ENCODE results near the gene FAM170B.

DNA sequence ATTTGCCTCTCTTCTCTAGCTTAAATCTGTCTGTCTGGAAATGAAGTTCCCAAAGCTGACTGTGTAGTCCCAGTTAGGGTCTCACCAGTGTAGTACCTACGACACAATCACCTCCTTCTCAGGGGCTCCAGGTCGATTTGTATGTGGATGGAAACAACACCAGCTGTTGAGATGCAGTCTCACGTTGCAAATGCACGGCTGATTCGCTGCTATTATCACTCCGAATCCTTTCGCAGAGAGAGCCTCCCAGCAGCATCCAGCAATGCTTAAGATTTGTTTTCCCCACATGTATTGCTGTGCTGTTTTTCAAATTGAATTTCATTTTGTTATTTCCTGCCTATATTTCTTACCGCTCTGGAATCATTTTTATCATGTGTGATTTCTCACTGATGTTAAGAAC lies 34.8 kb downstream of the FAM170B start:
- TF ChIP-seq, protein P1, sequence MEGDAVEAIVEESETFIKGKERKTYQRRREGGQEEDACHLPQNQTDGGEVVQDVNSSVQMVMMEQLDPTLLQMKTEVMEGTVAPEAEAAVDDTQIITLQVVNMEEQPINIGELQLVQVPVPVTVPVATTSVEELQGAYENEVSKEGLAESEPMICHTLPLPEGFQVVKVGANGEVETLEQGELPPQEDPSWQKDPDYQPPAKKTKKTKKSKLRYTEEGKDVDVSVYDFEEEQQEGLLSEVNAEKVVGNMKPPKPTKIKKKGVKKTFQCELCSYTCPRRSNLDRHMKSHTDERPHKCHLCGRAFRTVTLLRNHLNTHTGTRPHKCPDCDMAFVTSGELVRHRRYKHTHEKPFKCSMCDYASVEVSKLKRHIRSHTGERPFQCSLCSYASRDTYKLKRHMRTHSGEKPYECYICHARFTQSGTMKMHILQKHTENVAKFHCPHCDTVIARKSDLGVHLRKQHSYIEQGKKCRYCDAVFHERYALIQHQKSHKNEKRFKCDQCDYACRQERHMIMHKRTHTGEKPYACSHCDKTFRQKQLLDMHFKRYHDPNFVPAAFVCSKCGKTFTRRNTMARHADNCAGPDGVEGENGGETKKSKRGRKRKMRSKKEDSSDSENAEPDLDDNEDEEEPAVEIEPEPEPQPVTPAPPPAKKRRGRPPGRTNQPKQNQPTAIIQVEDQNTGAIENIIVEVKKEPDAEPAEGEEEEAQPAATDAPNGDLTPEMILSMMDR (IDR thresholded peaks at IDR 0.05 in 4 of 5, conservative IDR thresholded peaks at IDR 0.05 in 1 of 5) = no peak
- TF ChIP-seq POLR2A (IDR thresholded peaks at IDR 0.05) = no peak

All from gastrocnemius medialis (tissue), 4 donors.